GM12878 (cell line): ENCODE measurements around the gene CUTA. TPM values are rescaled to one million over a fixed set of nuclear protein-coding genes. Genes with fewer than 3 reads are reported as not detected.
"Not testable (repeated sequence)": the region's sequence is repeated elsewhere in the genome, so short reads cannot be mapped to it uniquely, and the experiment has no call there.

ENCODE experiments used
- ATAC-seq: fragments of 200-7000 bp; cut with Tn5 transposase; 3 replicates; pipeline ENCODE4 v1.9.1; 2020; ENCODE audit warnings: mild to moderate bottlenecking, moderate library complexity
- BruUV-seq: library from RNA; stranded (reverse); fragments of 400-500 nt; replicated peaks from 2 replicates; lab custom pipeline; 2021; lab: Mats Ljungman, UMichigan
- CTCF ChIA-PET: fragments of 300-600 bp; sonication (Branson Sonifier 250); formaldehyde crosslinking; extraction: SDS; loops from one replicate; lab custom pipeline; 2021; ENCODE audit warnings: inconsistent platforms; lab: Yijun Ruan, JAX
- POLR2A ChIA-PET: fragments of 350-600 bp; formaldehyde crosslinking; extraction: SDS; loops from one replicate; lab custom pipeline; 2021; ENCODE audit warnings: inconsistent platforms; lab: Charles Lee
- RAD21 ChIA-PET: fragments of 300-600 bp; sonication (Branson Sonifier 250); formaldehyde crosslinking; loops from one replicate; lab custom pipeline; 2023; ENCODE audit warnings: antibody characterized with exemption; ENCODE audit not compliant: unreplicated experiment; lab: Charles Lee
- SMC1A ChIA-PET: fragments of 300-600 bp; sonication (Branson Sonifier 250); formaldehyde crosslinking; loops from one replicate; lab custom pipeline; 2023; ENCODE audit not compliant: unreplicated experiment, uncharacterized antibody; lab: Charles Lee
- DNase-seq: peaks from one replicate; pipeline ENCODE4 v3.0.0-alpha.2; 2011; ENCODE audit warnings: low read depth, low spot score
- FAIRE-seq: peaks from 3 replicates; lab custom pipeline; 2011; peaks lifted over from hg19 to GRCh38; lab: Jason Lieb, UNC
- H2AFZ ChIP-seq: 2 replicates; pipeline ENCODE4 v1.6.0; 2011; ENCODE audit warnings: low read depth, low read length, control low read depth; ENCODE audit not compliant: control insufficient read depth
- H3K27ac ChIP-seq: 2 replicates; pipeline ENCODE4 v1.5.1; 2011; ENCODE audit warnings: control low read depth; ENCODE audit not compliant: control insufficient read depth, insufficient read depth
- H3K27me3 ChIP-seq, 2 experiments: replicated peaks in 1 of 2; 2 replicates each; pipeline versions ENCODE4 v1.6.0 to v1.6.1; 2011; ENCODE audit warnings: low read length in 1 of 2; ENCODE audit not compliant: control insufficient read depth in 2 of 2, insufficient read depth in 2 of 2
- H3K36me3 ChIP-seq, 2 experiments: 2 replicates each; pipeline ENCODE4 v1.5.1; 2011; ENCODE audit warnings: low read length in 1 of 2; ENCODE audit not compliant: control insufficient read depth in 2 of 2, insufficient read depth in 2 of 2
- H3K4me1 ChIP-seq: 2 replicates; pipeline ENCODE4 v1.6.1; 2011; ENCODE audit warnings: mild to moderate bottlenecking, low read length, moderate library complexity, mixed read lengths; ENCODE audit not compliant: control insufficient read depth, insufficient read depth
- H3K4me2 ChIP-seq: 2 replicates; pipeline ENCODE4 v1.6.0; 2011; ENCODE audit warnings: control low read depth; ENCODE audit not compliant: control insufficient read depth, insufficient read depth
- H3K4me3 ChIP-seq: fragments of 200-600 bp; sonication (generic); 2 replicates; pipeline ENCODE4 v1.5.1; 2016
- H3K79me2 ChIP-seq: 2 replicates; pipeline ENCODE4 v1.6.0; 2011; ENCODE audit warnings: low read length; ENCODE audit not compliant: control insufficient read depth, insufficient read depth
- H3K9ac ChIP-seq: 2 replicates; pipeline ENCODE4 v1.8.0; 2011; ENCODE audit warnings: low read length, control low read depth, mixed read lengths; ENCODE audit not compliant: control insufficient read depth, insufficient read depth
- H3K9me3 ChIP-seq: replicated peaks from 3 replicates; pipeline ENCODE4 v1.5.1; 2011; ENCODE audit warnings: mild to moderate bottlenecking, low read length; ENCODE audit not compliant: control insufficient read depth, insufficient read depth
- H4K20me1 ChIP-seq: 2 replicates; pipeline ENCODE4 v1.6.0; 2011; ENCODE audit not compliant: control insufficient read depth, insufficient read depth
- IKZF1 ChIP-seq: fragments of 450-650 bp; conservative IDR thresholded peaks from 2 replicates; pipeline ENCODE4 v1.6.1; 2017; ENCODE audit warnings: antibody characterized with exemption, mild to moderate bottlenecking
- IRF5 ChIP-seq: fragments of 450-650 bp; IDR thresholded peaks from 2 replicates; pipeline ENCODE4 v1.6.1; 2017; ENCODE audit warnings: borderline replicate concordance
- PRDM15 ChIP-seq: fragments of 450-650 bp; formaldehyde crosslinking; IDR thresholded peaks from 2 replicates; pipeline ENCODE4 v1.4.0; 2020; ENCODE audit warnings: mild to moderate bottlenecking, moderate library complexity
- RB1 ChIP-seq: fragments of 450-650 bp; formaldehyde crosslinking; IDR thresholded peaks from 2 replicates; pipeline ENCODE4 v1.6.1; 2017; ENCODE audit warnings: mild to moderate bottlenecking, borderline replicate concordance
- SP1 ChIP-seq: IDR thresholded peaks from one replicate; pipeline ENCODE4 v1.6.1; 2011; ENCODE audit warnings: low read depth, low read length
- SUPT20H ChIP-seq: IDR thresholded peaks from 2 replicates; pipeline ENCODE4 v1.6.1; 2011; ENCODE audit warnings: low read depth, mild to moderate bottlenecking, low read length, moderate library complexity, borderline replicate concordance; ENCODE audit not compliant: control insufficient read depth
- WGBS: methylation state at CpG from one replicate; pipeline ENCODE4 v1.1.6; 2016; ENCODE audit warnings: low lambda C conversion rate; ENCODE audit not compliant: insufficient replicate concordance, insufficient coverage; ENCODE audit errors: missing lambda C conversion rate; 5-methylcytosine and 5-hydroxymethylcytosine counted together
- in situ Hi-C: fragments of 300-500 bp; cut with MboI; formaldehyde crosslinking; loops from 9 replicates; pipeline ENCODE4 v1.14.3; 2018; ENCODE audit warnings: mixed read lengths
- intact Hi-C: fragments of 100-400 bp; cut with micrococcal nuclease; formaldehyde crosslinking; loops from one replicate; pipeline ENCODE4 v1.14.2; 2022; ENCODE audit not compliant: unreplicated experiment
- polyA plus RNA-seq, 11 experiments: library from polyadenylated mRNA; depleted of rRNA in 4 of 11; unstranded in 6 of 11; stranded (reverse) in 5 of 11; fragments of >200 nt; fragmentation: Nextera tagmentation in 4 of 11; fragmentation: Illumina TruSeq in 1 of 11; extraction: Ambion mirVana in 4 of 11; extraction: Trizol in 1 of 11; gene quantifications; 1 replicate in 1 of 11; 2 replicates in 10 of 11; pipeline versions ENCODE4 v1.2.1 to v1.2.3, GENCODE V29; 2011 to 2016; ENCODE audit warnings: inconsistent platforms in 2 of 11, missing spikeins in 2 of 11, low read depth in 1 of 11
- total RNA-seq, 4 experiments: library from RNA; depleted of rRNA in 3 of 4; stranded (reverse); fragments of >200 nt in 3 of 4; fragmentation: Illumina TruSeq in 1 of 4; extraction: Trizol in 1 of 4; gene quantifications; 2 replicates each; pipeline versions ENCODE4 v1.2.1 to v1.2.3, GENCODE V29; 2013 to 2021

CUTA gene
- total and polyA plus RNA-seq, 10 of the 15 experiments (the other 5 are each of a cell fraction or from before 2014, with no cell fraction given) = 102 to 293 (median 189) TPM

- Histone ChIP-seq H3K4me1 (no peaks in the 10 kb centered on the region), H3K9me3 (no peaks in the 10 kb centered on the region), H3K79me2 (no peaks in the 10 kb centered on the region), H3K4me3 (no peak overlapping the region), H3K36me3 (no peaks in the 10 kb centered on the region), H3K27me3 (no peaks in the 10 kb centered on the region), H3K9ac (no peak overlapping the region), H3K27ac (no peak overlapping the region), H4K20me1 (no peaks in the 10 kb centered on the region), H3K4me2 (no peak overlapping the region), H2AFZ (no peak overlapping the region)
- FAIRE-seq (no peak), ATAC-seq (no peak), DNase-seq (no peak)
- BruUV-seq = no TSS peak
- ChIA-PET SMC1A (no interaction called here), POLR2A (no interaction called here), CTCF (no interaction called here), RAD21 (no interaction called here)
- intact Hi-C loops (no loop called here), in situ Hi-C loops (no loop called here)
- TF ChIP-seq RB1 (no peak), SUPT20H (no peak), IKZF1 (no peak), PRDM15 (CRISPR knock-in tag) (no peak), IRF5 (no peak), SP1 (no peak)
- 1% methylated on average over 5 of the region's 5 CpGs for WGBS
Observed at GRCh38 chr6:33372526-33373123, 45.3 kb downstream of the CUTA start.

- H3K27me3 ChIP-seq, POLR2A ChIA-PET, H3K79me2 ChIP-seq, SMC1A ChIA-PET, H4K20me1 ChIP-seq, in situ Hi-C loops, CTCF ChIA-PET, intact Hi-C loops, H3K4me3 ChIP-seq, FAIRE-seq, RAD21 ChIA-PET, H3K36me3 ChIP-seq, H3K4me2 ChIP-seq, ATAC-seq, H3K27ac ChIP-seq, H2AFZ ChIP-seq, BruUV-seq, H3K4me1 ChIP-seq, H3K9me3 ChIP-seq, DNase-seq, H3K9ac ChIP-seq: not testable (repeated sequence)
- WGBS = 56% methylated on average over 8 of the region's 8 CpGs
Observed at GRCh38 chr6:33371901-33372300, 46.0 kb downstream of the CUTA start.
